Trophoblast cell (in vitro differentiated cells and primary cell): ENCODE results near the gene ZNF784.

ENCODE experiments used
- DNase-seq, 2 donors: peaks; one replicate each; pipeline ENCODE4 v3.0.0-alpha.2; 2016
- H2AFZ ChIP-seq: 2 replicates; pipeline ENCODE4 v1.6.1; 2013; ENCODE audit warnings: low read length, moderate library complexity, mild to moderate bottlenecking; ENCODE audit not compliant: insufficient read depth, poor library complexity
- H2AK5ac ChIP-seq: 2 replicates; pipeline ENCODE4 v1.6.1; 2013; ENCODE audit warnings: mild to moderate bottlenecking, low read length
- H2BK120ac ChIP-seq: 2 replicates; pipeline ENCODE4 v1.6.1; 2013; ENCODE audit warnings: low read length, mild to moderate bottlenecking, moderate library complexity; ENCODE audit not compliant: insufficient read depth, poor library complexity
- H2BK12ac ChIP-seq: 2 replicates; pipeline ENCODE4 v1.6.1; 2013; ENCODE audit warnings: mild to moderate bottlenecking, low read length, moderate library complexity
- H2BK5ac ChIP-seq: 2 replicates; pipeline ENCODE4 v1.6.1; 2013; ENCODE audit warnings: low read length, low read depth, moderate library complexity, mild to moderate bottlenecking; ENCODE audit not compliant: poor library complexity
- H3K14ac ChIP-seq: 2 replicates; pipeline ENCODE4 v1.6.1; 2013; ENCODE audit warnings: mild to moderate bottlenecking, low read length
- H3K18ac ChIP-seq: 2 replicates; pipeline ENCODE4 v1.6.1; 2013; ENCODE audit warnings: mild to moderate bottlenecking, low read length
- H3K23ac ChIP-seq: 2 replicates; pipeline ENCODE4 v1.6.1; 2013; ENCODE audit warnings: low read length
- H3K27ac ChIP-seq: 2 replicates; pipeline ENCODE4 v1.5.1; 2013; ENCODE audit warnings: low read depth, mild to moderate bottlenecking, inconsistent platforms, low read length, moderate library complexity
- H3K27me3 ChIP-seq: 2 replicates; pipeline ENCODE4 v1.6.1; 2013; ENCODE audit warnings: inconsistent platforms, mild to moderate bottlenecking, low read length, moderate library complexity; ENCODE audit not compliant: insufficient read depth
- H3K36me3 ChIP-seq, 2 experiments: 1 replicate in 1 of 2; 2 replicates in 1 of 2; pipeline ENCODE4 v1.6.1; 2013; ENCODE audit warnings: low read length in 2 of 2, mild to moderate bottlenecking in 2 of 2, moderate library complexity in 1 of 2; ENCODE audit not compliant: insufficient read depth in 2 of 2, control insufficient read depth in 1 of 2
- H3K4ac ChIP-seq: 2 replicates; pipeline ENCODE4 v1.6.1; 2013; ENCODE audit warnings: low read depth, mild to moderate bottlenecking, low read length, moderate library complexity
- H3K4me1 ChIP-seq, 2 experiments: 1 replicate in 1 of 2; 2 replicates in 1 of 2; pipeline ENCODE4 v1.6.1; 2013; ENCODE audit warnings: low read length in 2 of 2, mild to moderate bottlenecking in 2 of 2, moderate library complexity in 1 of 2; ENCODE audit not compliant: insufficient read depth in 2 of 2, control insufficient read depth in 1 of 2
- H3K4me2 ChIP-seq: 2 replicates; pipeline ENCODE4 v1.6.1; 2013; ENCODE audit warnings: inconsistent platforms, mild to moderate bottlenecking, low read length, moderate library complexity
- H3K4me3 ChIP-seq: 2 replicates; pipeline ENCODE4 v1.5.1; 2013; ENCODE audit warnings: mild to moderate bottlenecking, low read depth, low read length, inconsistent platforms
- H3K79me1 ChIP-seq: one replicate; pipeline ENCODE4 v1.6.1; 2013; ENCODE audit warnings: low read length
- H3K79me2 ChIP-seq: 2 replicates; pipeline ENCODE4 v1.6.1; 2013; ENCODE audit warnings: low read length, mild to moderate bottlenecking; ENCODE audit not compliant: control insufficient read depth, insufficient read depth, poor library complexity
- H3K9ac ChIP-seq: 2 replicates; pipeline ENCODE4 v1.6.1; 2013; ENCODE audit warnings: mild to moderate bottlenecking, low read length
- H3K9me3 ChIP-seq: 2 replicates; pipeline ENCODE4 v1.6.1; 2013; ENCODE audit warnings: low read depth, mild to moderate bottlenecking, control low read depth, inconsistent platforms, low read length; ENCODE audit not compliant: insufficient read depth
- H4K12ac ChIP-seq: 2 replicates; pipeline ENCODE4 v1.6.1; 2013; ENCODE audit warnings: low read depth, mild to moderate bottlenecking, low read length, moderate library complexity
- H4K8ac ChIP-seq: 2 replicates; pipeline ENCODE4 v1.6.1; 2013; ENCODE audit warnings: low read depth, mild to moderate bottlenecking, low read length, moderate library complexity
- H4K91ac ChIP-seq: one replicate; pipeline ENCODE4 v1.6.1; 2013; ENCODE audit warnings: low read depth, mild to moderate bottlenecking, low read length, moderate library complexity
- WGBS: extraction: QIAGEN DNeasy Blood & Tissue Kit; methylation state at CpG from one replicate; pipeline ENCODE4 v1.1.7; 2013; ENCODE audit warnings: missing lambda C conversion rate; ENCODE audit not compliant: insufficient read length, insufficient coverage; ENCODE audit errors: extremely low coverage; 5-methylcytosine and 5-hydroxymethylcytosine counted together

Gene ZNF784

DNA sequence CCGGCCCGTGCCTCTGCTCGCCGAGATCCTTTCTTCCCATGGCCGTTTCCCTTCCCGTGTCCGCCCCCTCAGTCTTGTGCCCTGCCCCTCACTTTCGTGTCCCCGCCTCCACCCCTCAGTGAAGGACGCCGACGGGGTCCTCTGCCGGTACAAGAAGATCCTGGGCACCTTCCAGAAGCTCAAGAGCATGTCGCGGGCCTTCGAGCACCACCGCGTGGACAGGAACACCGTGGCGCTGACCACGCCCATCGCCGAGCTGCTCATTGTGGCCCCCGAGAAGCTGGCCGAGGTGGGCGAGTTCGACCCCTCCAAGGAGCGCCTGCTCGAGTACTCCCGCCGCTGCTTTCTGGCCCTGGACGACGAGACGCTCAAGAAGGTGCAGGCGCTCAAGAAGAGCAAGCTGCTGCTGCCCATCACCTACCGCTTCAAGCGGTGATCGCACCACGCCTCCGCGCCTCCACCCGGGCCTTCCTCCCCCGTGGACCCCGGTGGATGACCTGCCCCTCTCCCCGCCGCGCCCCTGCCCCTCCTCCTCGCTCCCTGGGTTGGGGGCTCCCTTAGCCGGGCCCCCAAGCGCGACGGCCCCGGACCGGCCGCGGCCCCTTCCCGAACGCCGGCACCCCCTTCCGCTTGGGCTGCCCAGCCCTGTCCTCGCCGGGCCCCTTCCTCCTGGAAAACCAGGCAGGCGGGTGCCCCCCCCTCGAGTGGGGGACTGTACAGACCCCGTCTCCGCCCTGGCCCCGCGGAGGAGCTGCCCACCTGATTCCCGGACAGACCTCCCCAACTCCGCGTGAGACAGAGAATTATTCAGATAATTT, 28.2 kb upstream of the ZNF784 start:
- H2AK5ac ChIP-seq = no peak overlapping the region
- peaks cover 22 to 26% of the 10 kb centered on the region in 2 experiments for H3K36me3 ChIP-seq
- H3K18ac ChIP-seq = no peak overlapping the region
- WGBS = no CpG with 5 or more reads among the region's 71 CpGs
- no peak overlapping the region for H2BK120ac ChIP-seq
- no peak overlapping the region for H4K91ac ChIP-seq
- H3K4me1 ChIP-seq = peaks cover 3 to 17% of the 10 kb centered on the region in 2 experiments
- peaks cover 24% of the 10 kb centered on the region for H3K79me1 ChIP-seq
- H2BK12ac ChIP-seq = no peak overlapping the region
- no peak overlapping the region for H3K4me3 ChIP-seq
- no peak overlapping the region for H3K4ac ChIP-seq
- no peak overlapping the region for H3K9ac ChIP-seq
- H2AFZ ChIP-seq = no peak overlapping the region
- H3K27me3 ChIP-seq = no peaks in the 10 kb centered on the region
- no peak overlapping the region for H4K8ac ChIP-seq
- H3K9me3 ChIP-seq = peaks cover 1% of the 10 kb centered on the region
- no peak for DNase-seq
- H3K79me2 ChIP-seq = peaks cover 37% of the 10 kb centered on the region
- no peak overlapping the region for H3K14ac ChIP-seq
- no peak overlapping the region for H2BK5ac ChIP-seq
- H4K12ac ChIP-seq = no peak overlapping the region
- H3K4me2 ChIP-seq = peak overlapping the region; percentile 37
- H3K27ac ChIP-seq = no peak overlapping the region
- H3K23ac ChIP-seq = no peak overlapping the region

DNA sequence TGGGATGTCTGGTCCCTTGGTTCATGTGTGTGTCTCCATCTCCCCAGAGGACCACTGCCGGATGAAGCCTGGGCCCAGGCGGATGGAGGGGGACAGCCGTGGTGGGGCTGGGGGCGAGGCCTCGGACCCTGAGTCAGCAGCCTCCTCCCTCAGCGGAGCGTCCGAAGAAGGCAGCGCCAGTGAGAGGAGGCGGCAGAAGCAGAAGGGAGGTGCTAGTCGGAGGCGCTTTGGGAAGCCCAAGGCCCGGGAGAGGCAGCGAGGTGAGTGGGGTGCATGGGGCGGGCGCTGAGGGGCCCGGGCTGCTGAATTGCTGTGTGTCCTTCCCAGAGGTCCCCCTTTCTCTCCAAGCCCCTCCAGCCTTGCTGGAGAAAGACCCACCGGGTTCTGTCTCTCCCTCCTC, 26.9 kb upstream of the ZNF784 start:
- Histone ChIP-seq H3K4ac (no peak overlapping the region), H3K18ac (no peak overlapping the region), H3K27ac (no peak overlapping the region), H3K4me2 (no peak overlapping the region), H2AK5ac (no peak overlapping the region), H2AFZ (no peak overlapping the region), H2BK12ac (no peak overlapping the region), H3K36me3 (peaks cover 18 to 20% of the 10 kb centered on the region in 2 experiments), H3K9me3 (no peaks in the 10 kb centered on the region), H2BK120ac (no peak overlapping the region), H3K14ac (no peak overlapping the region), H4K12ac (no peak overlapping the region), H3K4me1 (peaks cover 0 to 8% of the 10 kb centered on the region in 2 experiments), H3K27me3 (no peaks in the 10 kb centered on the region), H4K8ac (no peak overlapping the region), H2BK5ac (no peak overlapping the region), H4K91ac (no peak overlapping the region), H3K23ac (no peak overlapping the region), H3K79me2 (peaks cover 26% of the 10 kb centered on the region), H3K9ac (no peak overlapping the region), H3K4me3 (no peak overlapping the region), H3K79me1 (peaks cover 25% of the 10 kb centered on the region)
- no CpG with 5 or more reads among the region's 18 CpGs for WGBS
- no peak for DNase-seq

DNA sequence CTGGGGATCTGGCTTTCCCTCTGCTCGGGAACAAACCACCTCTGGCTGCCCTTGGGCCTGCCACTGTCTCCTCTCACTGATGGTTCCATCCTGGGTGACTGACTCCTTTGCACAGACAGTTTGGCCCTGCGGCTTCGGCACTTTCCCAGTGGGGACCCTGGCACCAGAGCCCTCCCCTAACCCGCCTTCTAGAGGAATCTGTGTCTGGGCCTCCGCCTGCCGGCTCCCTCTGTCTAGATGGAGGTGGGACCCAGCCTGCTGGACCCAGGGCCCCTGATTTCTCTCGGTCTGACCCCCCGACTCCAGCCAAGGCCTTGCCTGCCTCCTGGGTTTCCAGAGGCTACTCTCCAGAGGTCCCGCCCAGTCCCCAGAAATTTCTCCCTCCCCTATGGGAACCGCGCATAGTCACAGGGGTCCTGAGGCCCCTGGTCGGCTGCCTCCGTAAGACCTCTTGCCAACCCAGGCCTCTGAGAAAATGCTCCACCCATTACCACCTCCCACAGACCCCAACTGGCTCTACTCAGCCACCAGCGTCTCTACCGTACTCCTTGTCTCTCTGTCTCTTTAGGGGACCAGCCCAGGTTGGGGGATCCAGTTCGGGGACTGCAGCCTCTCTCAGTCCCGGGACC, 26.4 kb upstream of the ZNF784 start:
- Histone ChIP-seq H3K27me3 (no peaks in the 10 kb centered on the region), H3K36me3 (peaks cover 18 to 20% of the 10 kb centered on the region in 2 experiments), H3K4me3 (no peak overlapping the region), H3K27ac (no peak overlapping the region), H3K9me3 (no peaks in the 10 kb centered on the region), H3K79me2 (peaks cover 21% of the 10 kb centered on the region), H3K4me2 (no peak overlapping the region), H3K14ac (no peak overlapping the region), H3K79me1 (peaks cover 25% of the 10 kb centered on the region), H2BK120ac (no peak overlapping the region), H4K8ac (no peak overlapping the region), H3K23ac (no peak overlapping the region), H3K4ac (no peak overlapping the region), H3K9ac (no peak overlapping the region), H4K12ac (no peak overlapping the region), H2BK5ac (no peak overlapping the region), H2AFZ (no peak overlapping the region), H2AK5ac (no peak overlapping the region), H2BK12ac (no peak overlapping the region), H3K18ac (no peak overlapping the region), H3K4me1 (peaks cover 0 to 8% of the 10 kb centered on the region in 2 experiments), H4K91ac (no peak overlapping the region)
- DNase-seq = no peak
- WGBS = no CpG with 5 or more reads among the region's 17 CpGs

DNA sequence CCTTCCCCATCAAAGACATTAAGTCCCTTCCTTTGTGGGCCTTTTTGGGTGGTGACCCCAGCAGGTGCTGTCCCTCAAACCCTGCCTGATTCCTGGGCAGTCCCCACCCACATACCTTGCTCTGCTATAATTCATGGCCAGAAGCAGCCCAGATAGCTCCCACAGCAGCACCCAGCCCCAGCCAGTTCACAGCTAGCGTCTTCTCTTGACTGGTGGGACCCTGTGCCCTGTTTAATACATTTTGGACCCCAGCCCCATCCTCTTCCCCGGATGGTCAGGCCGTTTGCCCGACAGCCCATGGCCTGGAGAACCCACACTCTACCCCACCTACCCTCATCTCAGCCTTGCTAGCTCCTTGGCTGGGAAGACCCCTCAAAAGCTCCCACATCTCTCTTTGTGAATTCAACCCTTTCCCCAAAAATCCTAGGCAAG, 25.8 kb upstream of the ZNF784 start:
- H3K27ac ChIP-seq = no peak overlapping the region
- no CpG with 5 or more reads among the region's 4 CpGs for WGBS
- no peak for DNase-seq

More for the DNA sequence above, 25.8 kb upstream of the ZNF784 start:
- no peak overlapping the region for H2AFZ ChIP-seq
- no peak overlapping the region for H3K4me3 ChIP-seq
- H3K14ac ChIP-seq = no peak overlapping the region
- no peak overlapping the region for H3K9ac ChIP-seq
- no peak overlapping the region for H3K23ac ChIP-seq
- no peaks in the 10 kb centered on the region for H3K27me3 ChIP-seq
- peaks cover 0 to 8% of the 10 kb centered on the region in 2 experiments for H3K4me1 ChIP-seq
- peaks cover 23 to 24% of the 10 kb centered on the region in 2 experiments for H3K36me3 ChIP-seq
- H4K8ac ChIP-seq = no peak overlapping the region
- H3K9me3 ChIP-seq = no peaks in the 10 kb centered on the region
- no peak overlapping the region for H2BK5ac ChIP-seq
- H2BK120ac ChIP-seq = no peak overlapping the region
- peaks cover 15% of the 10 kb centered on the region for H3K79me2 ChIP-seq
- H3K4me2 ChIP-seq = no peak overlapping the region
- H3K18ac ChIP-seq = no peak overlapping the region
- no peak overlapping the region for H3K4ac ChIP-seq
- H3K79me1 ChIP-seq = peaks cover 22% of the 10 kb centered on the region
- H4K91ac ChIP-seq = no peak overlapping the region
- no peak overlapping the region for H2AK5ac ChIP-seq
- no peak overlapping the region for H4K12ac ChIP-seq
- no peak overlapping the region for H2BK12ac ChIP-seq
